Superior temporal gyrus (tissue), 1 donor: ENCODE data around the gene SERPINE1.
A peak's percentile ranks its signal among the peaks of the same experiment; 100 is the strongest.

Source experiments
- DNase-seq: peaks from one replicate; pipeline ENCODE4 v3.0.0-alpha.2; 2016; ENCODE audit errors: extremely low spot score

Gene SERPINE1

DNA sequence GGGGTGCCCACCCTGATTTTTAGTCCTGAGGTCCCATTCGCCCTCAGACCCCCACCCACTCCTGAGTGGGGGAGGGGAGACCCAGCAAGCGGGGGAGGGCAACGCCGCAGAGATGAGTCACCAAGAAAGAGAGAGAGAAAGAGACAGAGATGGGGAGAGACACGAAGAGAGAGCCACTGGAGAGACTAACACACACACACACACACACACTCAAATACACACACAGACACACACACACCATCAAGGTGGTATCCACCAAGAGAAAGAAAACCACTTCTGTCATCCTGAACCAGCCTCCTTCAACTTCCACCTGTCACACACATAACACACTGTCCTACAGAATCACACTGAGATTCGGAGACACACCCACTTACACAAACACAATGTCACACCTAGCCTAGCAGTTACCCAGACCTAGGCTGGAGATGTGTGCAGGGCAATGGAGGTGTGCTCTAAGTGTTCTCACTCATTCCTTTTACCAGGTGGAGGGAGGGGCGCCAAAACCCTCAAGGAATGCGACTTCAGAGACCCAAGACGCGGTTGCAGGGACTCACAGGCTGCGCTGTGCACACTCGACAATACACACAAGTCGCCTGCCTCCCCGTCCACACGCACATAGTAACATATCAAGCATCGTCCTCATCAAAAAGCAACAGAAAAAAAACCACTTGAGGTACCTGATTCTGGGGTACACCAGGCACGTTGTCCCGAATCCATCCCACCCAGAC lies 42.4 kb downstream of the SERPINE1 start:
- DNase-seq, result no peak

DNA sequence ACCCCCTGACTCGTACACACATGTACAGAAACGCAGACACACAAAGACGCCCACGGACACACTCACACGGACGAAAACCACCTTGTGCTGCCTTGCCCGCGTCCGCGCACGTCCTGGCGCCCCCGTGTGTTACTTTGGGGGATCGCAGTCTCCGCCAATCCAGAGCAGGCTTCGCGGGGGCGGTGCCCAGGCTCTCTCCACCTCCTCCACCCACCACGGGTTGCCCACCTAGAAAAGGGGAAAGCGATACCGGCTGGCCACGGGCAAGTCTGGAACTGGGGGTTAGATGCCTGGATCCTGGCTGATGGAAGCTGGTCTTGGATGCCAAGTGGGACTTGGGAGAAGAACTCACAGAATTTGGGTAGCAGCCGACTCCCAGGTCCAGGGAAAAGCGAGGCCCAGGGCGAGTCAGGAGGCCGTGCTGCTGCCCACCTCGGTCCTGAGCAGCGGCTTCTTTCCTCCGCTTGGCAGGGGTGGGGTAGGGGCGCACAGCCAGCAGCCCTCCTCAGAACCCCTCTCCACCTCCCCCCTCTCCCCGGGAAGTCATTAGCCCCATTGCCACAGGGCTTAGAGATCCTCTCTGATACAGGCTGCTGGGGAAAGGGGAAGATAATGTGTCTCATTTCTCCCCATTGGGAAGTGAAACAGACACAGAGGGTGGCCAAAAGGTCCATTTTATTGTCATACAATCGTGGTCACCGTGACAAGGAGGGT lies 43.1 kb downstream of the SERPINE1 start:
- peak; percentile 57 for DNase-seq

DNA sequence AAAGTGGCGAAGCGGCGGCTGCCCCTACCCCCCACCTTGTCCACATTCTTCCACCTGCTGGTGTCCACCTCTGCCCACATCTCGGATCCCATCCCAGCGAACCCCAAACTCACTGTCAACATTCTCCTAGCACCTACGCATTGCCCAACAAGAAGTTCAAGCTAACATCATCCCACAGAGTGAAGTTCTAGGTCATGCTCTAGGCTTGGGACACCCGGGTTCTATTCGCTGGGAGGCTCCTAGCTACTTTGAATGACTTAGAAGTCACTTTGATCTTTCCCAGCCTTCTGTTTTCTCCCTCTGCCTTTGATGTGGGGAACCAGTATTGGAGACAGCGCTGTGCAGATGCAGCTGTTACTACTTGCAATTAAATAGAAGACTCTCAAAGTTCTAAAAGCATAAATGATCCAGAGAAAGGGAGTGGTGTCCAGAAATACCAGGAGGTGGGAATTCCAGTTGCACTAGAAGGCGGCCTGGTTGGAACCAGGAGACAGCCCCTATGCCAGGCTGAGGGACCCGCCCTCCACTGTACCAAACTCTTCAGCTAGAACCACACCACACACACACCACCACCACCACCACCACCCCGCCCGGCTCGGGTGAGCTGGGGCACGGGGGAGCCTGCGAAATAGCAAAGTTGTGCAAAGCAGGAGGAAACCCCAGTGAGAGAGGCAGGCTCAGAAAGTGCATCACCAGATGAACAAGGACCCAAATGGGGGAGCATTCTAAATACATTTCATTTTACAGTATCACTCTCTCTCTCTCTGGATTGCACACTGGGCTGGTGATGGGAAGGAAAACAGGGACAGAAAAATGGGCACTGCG lies 43.9 kb downstream of the SERPINE1 start:
- DNase-seq, result no peak

DNA sequence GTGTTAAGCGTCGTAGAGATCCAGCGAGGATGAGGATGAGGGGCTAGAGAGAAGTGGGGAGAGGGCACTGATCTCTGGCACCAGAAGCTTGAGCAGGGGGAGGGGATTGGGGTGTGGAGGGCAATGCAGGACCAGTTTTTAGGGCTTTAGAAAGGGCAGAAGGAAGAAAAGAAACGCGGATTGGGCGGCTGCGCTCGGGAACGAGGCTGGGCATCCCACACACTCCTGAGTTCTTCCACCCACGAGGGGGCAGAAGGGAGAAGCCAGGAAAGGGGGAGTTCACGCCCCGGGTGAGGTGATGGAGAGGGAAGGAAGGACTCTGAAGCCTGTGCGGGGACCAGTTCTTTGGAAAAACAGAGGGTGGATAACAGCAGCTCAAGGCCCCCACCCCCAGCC lies 44.5 kb downstream of the SERPINE1 start:
- no peak for DNase-seq

DNA sequence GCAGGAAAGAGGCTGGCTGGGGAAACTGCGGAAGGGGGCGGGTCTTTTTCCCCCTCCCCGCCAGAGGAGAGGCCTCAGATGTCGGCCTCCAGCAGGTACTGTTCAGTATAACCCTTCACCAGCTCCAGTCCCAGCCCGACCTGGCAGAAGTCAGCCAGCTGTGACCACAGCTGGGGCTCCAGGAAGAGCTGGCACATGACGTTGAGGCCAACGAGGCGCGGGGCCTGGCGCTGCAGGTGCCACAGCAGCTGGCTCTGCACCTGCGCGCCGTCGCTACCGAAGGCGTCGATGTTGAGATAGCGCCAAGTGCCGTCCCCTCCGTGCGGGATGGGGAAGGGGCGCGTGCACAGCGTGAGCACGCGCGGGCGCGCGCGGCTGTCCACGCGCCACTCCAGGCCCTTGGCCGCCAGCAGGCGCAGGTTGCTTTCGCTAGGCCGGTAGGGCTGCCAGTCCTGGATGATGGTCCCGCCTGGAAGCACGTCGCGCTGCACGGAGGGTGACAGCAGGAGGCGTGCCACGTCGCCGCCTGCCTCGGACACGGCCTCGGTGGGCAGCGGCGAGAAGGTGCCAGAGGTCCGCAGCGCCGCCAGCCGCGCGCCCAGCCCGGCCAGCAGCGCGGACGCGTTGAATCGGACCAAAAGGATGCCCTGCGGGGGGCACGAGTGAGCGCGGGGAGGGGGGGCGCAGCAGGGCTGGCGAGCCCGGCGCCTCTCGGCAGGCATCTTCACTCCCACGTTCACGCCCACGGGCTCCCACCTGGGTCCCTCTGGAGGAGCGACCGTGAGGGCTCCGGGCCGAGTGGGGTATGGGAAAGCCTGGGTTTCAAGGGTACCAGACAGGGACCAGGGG lies 45.3 kb downstream of the SERPINE1 start:
- no peak for DNase-seq

DNA sequence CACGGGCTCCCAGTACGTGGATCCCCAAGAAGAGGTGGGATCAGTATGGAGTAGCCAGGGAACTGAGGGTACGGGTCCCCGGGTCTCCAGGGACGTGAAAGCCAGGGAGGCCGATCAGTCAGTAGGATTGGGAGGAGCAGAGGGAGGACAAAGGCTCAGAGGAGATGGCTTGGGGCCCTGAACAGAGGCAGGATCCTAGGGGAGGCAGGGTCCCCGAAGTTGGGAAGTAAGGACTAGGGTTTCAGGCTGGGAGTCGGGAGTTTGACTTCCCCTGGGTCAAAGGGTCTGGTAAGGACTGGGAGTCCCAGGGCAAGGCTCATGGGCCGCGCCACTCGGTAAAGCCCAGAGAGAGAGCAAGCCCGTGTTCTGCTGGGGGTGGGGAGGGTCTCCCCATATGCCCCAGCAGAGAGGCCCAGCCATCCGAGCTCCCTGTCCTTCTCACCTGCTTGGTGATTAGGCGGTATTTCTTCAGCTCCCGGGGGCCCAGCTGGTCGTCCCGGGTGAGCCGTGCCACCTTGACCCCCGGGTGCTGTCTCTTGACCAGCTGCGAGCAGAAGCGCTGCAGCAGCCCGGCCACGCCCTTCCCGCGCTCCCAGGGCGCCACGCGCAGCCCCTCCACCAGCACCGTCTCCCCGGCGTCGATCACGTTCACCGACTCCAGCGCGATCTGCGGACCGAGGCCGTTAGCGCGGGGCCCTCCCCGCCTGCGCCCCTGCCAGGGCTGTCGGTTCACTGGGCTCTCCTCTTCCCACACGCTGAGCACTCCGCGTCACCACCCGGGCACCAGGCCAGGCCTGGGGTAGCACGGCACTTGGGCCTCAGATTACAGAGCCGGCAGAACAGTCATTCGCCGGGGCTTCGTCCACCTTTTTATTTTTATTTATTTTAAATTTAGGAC lies 46.2 kb downstream of the SERPINE1 start:
- DNase-seq, result no peak

DNA sequence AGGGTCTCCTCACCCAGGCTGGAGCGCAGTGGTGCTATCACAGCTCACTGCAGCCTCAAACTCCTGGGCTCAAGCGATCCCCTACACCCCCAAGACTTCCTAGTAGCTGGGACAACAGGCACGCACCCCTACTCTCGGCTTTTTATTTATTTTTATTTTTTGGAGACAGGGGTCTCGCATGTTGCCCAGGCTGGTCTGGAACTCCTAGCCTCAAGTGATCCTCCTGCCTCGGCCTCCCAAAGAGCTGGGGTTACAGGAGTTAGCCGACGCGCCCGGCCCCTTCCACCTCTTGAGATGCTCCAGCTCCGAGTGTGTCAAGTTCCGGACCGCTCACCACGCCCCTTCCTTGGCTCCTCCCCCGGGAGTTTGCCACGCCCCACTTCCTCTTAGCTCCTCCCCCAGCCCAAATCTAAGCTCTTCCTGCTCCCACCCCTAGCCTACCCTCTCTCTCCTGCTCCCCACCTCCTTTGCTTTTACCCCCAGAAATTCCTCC lies 46.9 kb downstream of the SERPINE1 start:
- no peak for DNase-seq

DNA sequence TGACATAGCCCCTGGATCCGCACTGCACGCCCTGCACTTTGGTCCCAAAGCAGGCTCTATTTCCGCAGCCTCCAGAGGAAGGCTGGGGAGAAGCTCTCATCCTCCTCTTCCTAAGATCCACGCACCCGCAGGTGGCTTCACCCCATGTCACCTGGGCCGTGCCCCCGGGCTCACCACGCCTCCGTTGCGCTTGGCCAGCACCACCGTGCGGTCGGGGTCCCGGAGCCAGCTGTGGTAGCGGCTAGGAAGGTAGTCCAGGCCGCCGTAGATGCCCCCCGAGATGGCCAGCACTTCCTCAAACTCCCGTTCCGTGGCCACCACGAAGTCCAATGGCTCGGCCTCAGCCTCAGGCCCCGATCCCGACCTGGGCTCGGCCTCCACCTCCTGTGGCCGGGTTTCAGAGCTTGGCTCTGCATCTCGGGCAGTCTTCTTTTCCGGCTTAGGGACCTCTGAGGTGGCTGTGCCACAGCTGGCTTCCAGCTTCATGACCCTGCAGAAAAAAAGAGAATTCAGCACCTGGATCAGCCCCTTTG lies 47.5 kb downstream of the SERPINE1 start:
- no peak for DNase-seq

DNA sequence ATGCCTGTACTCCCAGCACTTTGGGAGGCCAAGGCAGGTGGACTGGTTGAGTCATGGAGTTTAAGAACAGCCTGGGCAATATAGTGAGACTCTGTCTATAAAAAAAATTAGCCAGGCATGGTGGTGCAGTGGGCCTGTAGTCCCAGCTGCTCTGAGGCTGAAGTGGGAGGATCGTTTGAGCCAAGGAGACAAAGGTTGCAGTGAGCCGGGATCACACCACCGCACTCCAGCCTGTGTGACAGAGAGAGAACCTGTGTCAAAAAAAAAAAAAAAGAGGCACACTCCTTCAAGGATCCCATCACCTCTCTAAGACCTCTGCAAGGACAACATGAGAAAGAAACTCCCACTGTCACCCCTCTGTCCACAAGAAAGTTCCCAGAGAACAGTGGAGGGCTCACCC lies 48.8 kb downstream of the SERPINE1 start:
- DNase-seq, result no peak

DNA sequence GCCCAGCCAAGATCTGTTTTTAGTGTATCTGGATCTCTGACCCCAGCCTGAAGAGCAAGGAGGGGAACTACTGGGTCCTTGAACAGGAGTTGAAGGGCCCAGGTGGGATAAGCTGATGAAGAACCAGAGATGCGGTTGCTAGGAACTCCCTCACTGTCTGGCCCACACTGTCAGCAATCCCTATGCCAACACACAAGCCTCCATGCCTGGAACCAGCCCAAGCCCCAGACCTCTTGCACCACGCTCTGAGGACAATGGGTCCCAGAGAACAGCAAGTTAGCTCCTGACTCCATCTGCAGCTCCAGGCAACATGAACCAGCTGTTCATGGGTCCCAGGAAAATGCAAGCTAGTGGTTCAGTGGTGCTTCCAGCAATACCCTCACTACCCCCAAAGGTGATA lies 50.7 kb downstream of the SERPINE1 start:
- no peak for DNase-seq

DNA sequence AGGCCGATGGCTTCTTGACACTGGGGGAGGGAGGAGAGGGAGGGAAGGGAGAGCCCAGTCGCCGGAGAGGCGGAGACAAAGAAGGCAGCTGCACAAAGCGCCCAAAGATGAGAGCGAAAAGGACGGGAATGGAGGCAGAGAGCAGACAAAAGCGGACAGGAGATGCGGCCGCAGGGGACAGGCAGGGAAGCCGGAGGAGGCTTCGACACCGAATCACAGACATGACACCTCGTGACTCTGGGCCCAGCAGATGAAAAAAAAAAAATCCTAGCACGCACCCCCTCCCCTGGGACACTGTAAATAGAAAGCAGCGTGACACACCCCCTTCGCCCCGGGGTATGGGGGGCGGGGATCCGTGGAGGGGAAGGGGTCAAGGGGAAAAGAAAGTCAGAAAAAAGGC lies 52.2 kb downstream of the SERPINE1 start:
- no peak for DNase-seq

DNA sequence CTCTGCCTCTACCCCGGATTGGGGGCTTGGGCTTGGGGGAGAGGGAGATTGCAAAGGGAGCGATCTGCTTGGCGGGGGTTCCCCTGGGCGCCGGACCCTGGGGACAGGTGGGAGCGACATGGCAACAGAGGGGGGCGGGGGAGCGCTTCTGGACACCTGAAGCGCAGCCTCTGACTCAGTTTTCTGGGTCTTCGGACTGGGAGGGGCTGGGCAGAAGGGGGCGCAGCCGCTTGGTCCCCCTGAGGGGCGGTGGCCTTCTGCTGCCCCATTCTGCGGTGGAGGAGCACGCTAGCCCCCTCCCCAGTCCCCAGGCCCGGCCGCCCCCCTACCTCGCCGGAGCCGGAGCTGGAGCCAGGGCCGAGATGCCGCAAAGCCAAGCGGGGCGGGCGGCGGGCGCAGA lies 52.8 kb downstream of the SERPINE1 start:
- DNase-seq, result no peak

DNA sequence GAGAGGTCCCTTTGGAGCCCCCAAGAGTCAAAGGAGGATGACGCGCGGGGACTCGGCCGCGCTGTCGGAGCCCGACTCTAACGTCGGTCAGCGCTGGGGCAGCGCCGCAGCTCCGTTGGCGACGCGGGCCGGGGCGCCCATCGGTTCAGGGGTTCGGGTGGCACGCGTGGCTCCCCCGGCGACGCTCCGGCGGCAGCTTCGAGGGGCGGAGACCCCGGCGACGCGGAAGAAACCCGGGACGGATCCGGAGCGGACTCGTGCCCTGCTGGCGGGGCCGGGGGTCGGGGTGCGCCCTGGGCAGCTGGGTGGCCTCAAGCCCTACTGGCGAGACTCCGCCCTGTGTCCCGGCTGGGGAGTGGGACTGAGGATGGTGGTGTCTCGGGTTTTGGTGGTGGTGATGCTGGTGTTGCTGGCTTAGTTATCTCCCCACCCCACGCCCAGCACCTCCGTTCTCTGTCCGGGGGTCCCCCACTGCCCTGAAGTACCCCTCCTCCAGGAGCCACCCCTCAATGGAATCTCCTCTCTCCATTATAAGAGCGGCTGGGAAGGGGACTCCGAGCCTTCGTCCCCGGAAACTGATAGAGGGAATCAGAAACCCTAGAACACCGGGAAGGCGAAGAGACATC lies 53.3 kb downstream of the SERPINE1 start, which contains the start of gene NAT16:
TSS of gene NAT16 (minus strand) at position 164 of the 626 bp plus-strand sequence. CDS start 5,486 bp downstream, outside the sequence.
- no peak for DNase-seq

DNA sequence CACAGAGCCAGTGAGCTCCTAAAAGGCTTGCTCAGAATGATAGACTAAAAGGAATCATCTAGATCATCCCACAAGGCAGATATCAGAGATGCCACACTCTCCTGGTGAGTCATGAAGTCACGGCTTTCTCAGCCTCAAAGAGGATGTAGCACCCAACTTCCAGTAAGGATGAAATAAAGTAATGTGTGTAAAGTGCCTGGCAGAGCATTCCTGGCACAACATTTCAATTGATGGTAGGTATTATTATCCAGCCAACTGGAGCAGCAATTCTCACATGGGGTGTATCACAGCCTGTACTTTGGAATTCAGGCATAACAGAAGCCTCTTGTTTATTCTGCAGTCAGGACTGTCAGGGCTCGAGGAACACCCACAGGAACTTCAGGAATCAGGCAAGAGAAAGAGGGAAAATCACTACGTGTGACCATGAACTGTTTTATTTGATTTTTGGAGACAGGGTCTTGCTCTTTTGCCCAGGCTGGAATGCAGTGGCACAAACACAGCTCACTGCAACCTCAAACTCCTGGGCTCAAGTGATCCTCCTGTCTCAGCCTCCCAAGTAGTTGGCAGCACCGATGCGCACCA lies 58.4 kb downstream of the SERPINE1 start:
- peak; percentile 51 for DNase-seq

DNA sequence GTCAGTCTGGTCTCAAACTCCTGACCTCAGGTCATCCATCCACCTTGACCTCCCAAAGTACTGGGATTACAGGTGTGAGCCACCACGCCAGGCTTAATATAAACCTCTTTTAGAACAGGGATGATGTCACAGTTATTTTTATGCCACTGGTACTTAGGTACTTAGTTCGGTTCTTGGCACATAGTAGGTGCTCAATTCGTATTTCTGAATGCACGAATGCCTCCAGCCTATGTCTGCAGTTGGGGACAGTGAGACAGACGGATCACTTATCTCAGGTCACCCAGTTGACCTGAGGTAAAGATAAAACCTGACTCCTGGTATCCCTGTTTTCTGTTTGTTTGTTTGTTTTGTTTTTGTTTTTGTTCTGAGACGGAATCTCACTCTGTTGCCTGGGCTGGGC lies 59.3 kb downstream of the SERPINE1 start:
- no peak for DNase-seq

DNA sequence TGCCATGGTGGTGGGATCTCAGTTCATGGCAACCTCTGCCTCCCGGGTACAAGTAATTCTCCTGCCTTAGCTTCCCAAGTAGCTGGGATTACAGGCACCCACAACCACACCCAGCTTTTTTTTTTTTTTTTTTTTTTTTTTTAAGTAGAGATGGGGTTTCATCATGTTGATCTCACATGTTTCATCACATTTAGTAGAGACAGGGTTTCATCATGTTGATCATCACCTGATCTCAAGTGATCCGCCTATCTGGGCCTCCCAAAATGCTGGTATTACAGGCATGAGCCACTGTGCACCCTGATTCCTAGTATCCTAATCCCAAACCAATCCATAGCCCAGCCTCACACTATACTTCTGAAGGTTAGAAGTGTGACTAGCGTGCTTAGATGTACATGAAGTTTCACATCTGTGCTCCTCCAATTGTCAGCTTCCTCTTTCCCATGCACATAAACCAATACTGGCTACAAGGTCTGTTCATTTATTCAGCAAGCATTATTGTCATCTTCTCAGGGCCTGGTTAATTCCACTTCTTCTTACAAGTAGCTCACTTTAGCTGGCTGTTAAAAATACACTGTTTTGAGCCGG lies 60.0 kb downstream of the SERPINE1 start:
- no peak for DNase-seq
